A549 (cell line): ENCODE results near the gene ADGRD1.

Source experiments
- CHD4 ChIP-seq: fragments of 200-600 bp; sonication (generic); IDR thresholded peaks from 2 replicates; pipeline ENCODE4 v1.6.1; 2016; ENCODE audit warnings: antibody characterized with exemption, mild to moderate bottlenecking, borderline replicate concordance
- FOXS1 ChIP-seq: fragments of 250-450 bp; sonication (Bioruptor Pico); IDR thresholded peaks from 2 replicates; pipeline ENCODE4 v1.5.0; 2020; ENCODE audit warnings: mild to moderate bottlenecking, moderate library complexity
- JUN ChIP-seq, 2 experiments: fragments of >200 bp; sonication (Bioruptor Twin); formaldehyde crosslinking; IDR thresholded peaks; 2 replicates in 1 of 2; 3 replicates in 1 of 2; pipeline ENCODE4 v1.6.1; 2016 to 2017
- MYC ChIP-seq: IDR thresholded peaks from 2 replicates; pipeline ENCODE4 v1.6.1; 2012; ENCODE audit warnings: mild to moderate bottlenecking, inconsistent platforms, low read length, improper control_type of control experiment, borderline replicate concordance
- NFE2L2 ChIP-seq: fragments of 150-350 bp; conservative IDR thresholded peaks from 2 replicates; pipeline ENCODE4 v1.6.1; 2014; ENCODE audit warnings: low read length
- PHF8 ChIP-seq: fragments of 200-600 bp; sonication (generic); IDR thresholded peaks from 2 replicates; pipeline ENCODE4 v1.6.1; 2016; ENCODE audit warnings: low read depth, mild to moderate bottlenecking, antibody characterized with exemption, moderate library complexity, borderline replicate concordance
- TF ChIP-seq, protein P1 (sequence below): IDR thresholded peaks from 2 replicates; pipeline ENCODE4 v1.6.1; 2012
- TF ChIP-seq, protein P2 (sequence below): fragments of >200 bp; sonication (Bioruptor Twin); formaldehyde crosslinking; IDR thresholded peaks from 2 replicates; pipeline ENCODE4 v1.6.1; 2016
- TF ChIP-seq, protein P3 (sequence below): fragments of >200 bp; sonication (Bioruptor Twin); formaldehyde crosslinking; IDR thresholded peaks from 3 replicates; pipeline ENCODE4 v1.5.1; 2016

DNA sequence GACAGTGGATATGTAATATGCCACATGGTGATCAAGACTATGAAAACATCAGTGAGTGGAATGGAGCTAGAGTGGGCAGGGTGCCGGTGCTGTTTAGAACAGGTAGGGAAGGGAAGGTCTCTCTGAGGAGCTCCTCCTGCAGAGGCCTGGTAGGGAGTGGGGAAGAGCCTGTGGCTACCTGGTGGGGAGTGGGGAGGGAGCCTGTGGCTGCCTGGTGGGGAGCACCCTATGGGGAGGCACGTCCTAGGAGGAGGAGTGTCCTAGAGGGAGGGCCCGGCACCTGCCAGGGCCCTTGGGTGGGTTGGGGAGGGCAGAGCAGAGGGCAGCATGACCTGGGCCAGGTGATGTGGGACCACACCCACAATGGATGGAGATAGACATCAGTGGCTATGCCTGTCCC, 122.6 kb downstream of the ADGRD1 start:
- TF ChIP-seq, protein P1, sequence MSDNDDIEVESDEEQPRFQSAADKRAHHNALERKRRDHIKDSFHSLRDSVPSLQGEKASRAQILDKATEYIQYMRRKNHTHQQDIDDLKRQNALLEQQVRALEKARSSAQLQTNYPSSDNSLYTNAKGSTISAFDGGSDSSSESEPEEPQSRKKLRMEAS, result no peak
- TF ChIP-seq PHF8 (no peak), FOXS1 (CRISPR knock-in tag) (no peak), JUN (IDR thresholded peaks at IDR 0.05) (no peak), MYC (no peak), CHD4 (no peak), NFE2L2 (no peak)
- TF ChIP-seq, protein P2, sequence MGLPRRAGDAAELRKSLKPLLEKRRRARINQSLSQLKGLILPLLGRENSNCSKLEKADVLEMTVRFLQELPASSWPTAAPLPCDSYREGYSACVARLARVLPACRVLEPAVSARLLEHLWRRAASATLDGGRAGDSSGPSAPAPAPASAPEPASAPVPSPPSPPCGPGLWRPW, result no peak
- TF ChIP-seq, protein P3, sequence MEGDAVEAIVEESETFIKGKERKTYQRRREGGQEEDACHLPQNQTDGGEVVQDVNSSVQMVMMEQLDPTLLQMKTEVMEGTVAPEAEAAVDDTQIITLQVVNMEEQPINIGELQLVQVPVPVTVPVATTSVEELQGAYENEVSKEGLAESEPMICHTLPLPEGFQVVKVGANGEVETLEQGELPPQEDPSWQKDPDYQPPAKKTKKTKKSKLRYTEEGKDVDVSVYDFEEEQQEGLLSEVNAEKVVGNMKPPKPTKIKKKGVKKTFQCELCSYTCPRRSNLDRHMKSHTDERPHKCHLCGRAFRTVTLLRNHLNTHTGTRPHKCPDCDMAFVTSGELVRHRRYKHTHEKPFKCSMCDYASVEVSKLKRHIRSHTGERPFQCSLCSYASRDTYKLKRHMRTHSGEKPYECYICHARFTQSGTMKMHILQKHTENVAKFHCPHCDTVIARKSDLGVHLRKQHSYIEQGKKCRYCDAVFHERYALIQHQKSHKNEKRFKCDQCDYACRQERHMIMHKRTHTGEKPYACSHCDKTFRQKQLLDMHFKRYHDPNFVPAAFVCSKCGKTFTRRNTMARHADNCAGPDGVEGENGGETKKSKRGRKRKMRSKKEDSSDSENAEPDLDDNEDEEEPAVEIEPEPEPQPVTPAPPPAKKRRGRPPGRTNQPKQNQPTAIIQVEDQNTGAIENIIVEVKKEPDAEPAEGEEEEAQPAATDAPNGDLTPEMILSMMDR, result no peak
